HepG2 (cell line): Measurements from ENCODE around the gene PAPSS1. TPM values are rescaled to one million over a fixed set of nuclear protein-coding genes. Genes with fewer than 3 reads are reported as not detected.

Source experiments
- ATAC-seq: fragments of 200-7000 bp; cut with Tn5 transposase; 3 replicates; pipeline ENCODE4 v1.9.1; 2020; ENCODE audit warnings: mild to moderate bottlenecking, moderate library complexity
- BruUV-seq: library from RNA; stranded (reverse); fragments of 400-500 nt; replicated peaks from 2 replicates; lab custom pipeline; 2021; lab: Mats Ljungman, UMichigan
- CTCF ChIA-PET: fragments of 300-600 bp; formaldehyde crosslinking; extraction: SDS; loops from one replicate; lab custom pipeline; 2021; ENCODE audit warnings: low total read pairs, inconsistent platforms, low intra/inter-chr PET ratio; lab: Yijun Ruan, JAX
- POLR2A ChIA-PET: fragments of 350-600 bp; sonication (Branson Sonifier 250); formaldehyde crosslinking; loops from one replicate; lab custom pipeline; 2020; ENCODE audit warnings: antibody characterized with exemption, inconsistent platforms; lab: Yijun Ruan, JAX
- DNase-seq: peaks from one replicate; pipeline ENCODE4 v3.0.0-alpha.2; 2015; ENCODE audit warnings: low spot score
- FAIRE-seq: peaks from 3 replicates; lab custom pipeline; 2011; peaks lifted over from hg19 to GRCh38; lab: Jason Lieb, UNC
- H2AFZ ChIP-seq: one replicate; pipeline ENCODE4 v1.6.1; 2011; ENCODE audit warnings: low read length, inconsistent platforms
- H3K27ac ChIP-seq: fragments of 300-600 bp; 3 replicates; pipeline ENCODE4 v1.8.0; 2011; ENCODE audit warnings: mixed run types, mild to moderate bottlenecking, mixed read lengths, low read length, inconsistent platforms; ENCODE audit not compliant: insufficient read depth; ENCODE audit errors: extremely low read length
- H3K27me3 ChIP-seq, 2 experiments: fragments of 200-600 bp in 1 of 2; 2 replicates in 1 of 2; 3 replicates in 1 of 2; pipeline versions ENCODE4 v1.6.0 to v1.8.0; 2011; ENCODE audit warnings: low read length in 2 of 2, mild to moderate bottlenecking in 2 of 2, moderate library complexity in 2 of 2, inconsistent platforms in 1 of 2; ENCODE audit not compliant: insufficient read depth in 2 of 2, control insufficient read depth in 1 of 2
- H3K36me3 ChIP-seq, 2 experiments: fragments of 200-600 bp in 1 of 2; replicated peaks in 1 of 2; 2 replicates in 1 of 2; 3 replicates in 1 of 2; pipeline versions ENCODE4 v1.5.1 to v1.8.0; 2011; ENCODE audit warnings: low read length in 2 of 2, inconsistent platforms in 1 of 2; ENCODE audit not compliant: insufficient read depth in 2 of 2, control insufficient read depth in 1 of 2
- H3K4me1 ChIP-seq: 2 replicates; pipeline ENCODE4 v1.5.1; 2012; ENCODE audit warnings: low read length, inconsistent platforms; ENCODE audit not compliant: insufficient read depth
- H3K4me2 ChIP-seq: 2 replicates; pipeline ENCODE4 v1.6.0; 2011; ENCODE audit warnings: low read depth, low read length, inconsistent platforms
- H3K4me3 ChIP-seq, 3 experiments: fragments of 200-600 bp in 1 of 3; sonication (generic), shearing (Covaris generic) in 1 of 3; replicated peaks in 1 of 3; 2 replicates each; pipeline ENCODE4 v1.5.1; 2011 to 2016; ENCODE audit warnings: low read length in 3 of 3, inconsistent platforms in 2 of 3, low read depth in 2 of 3, mild to moderate bottlenecking in 2 of 3, control low read depth in 1 of 3, mixed read lengths in 1 of 3; ENCODE audit not compliant: insufficient read depth in 1 of 3
- H3K79me2 ChIP-seq: one replicate; pipeline ENCODE4 v1.6.1; 2011; ENCODE audit warnings: low read length, inconsistent platforms; ENCODE audit not compliant: insufficient read depth
- H3K9ac ChIP-seq: 2 replicates; pipeline ENCODE4 v1.6.0; 2011; ENCODE audit warnings: mild to moderate bottlenecking, low read depth, low read length, inconsistent platforms; ENCODE audit not compliant: insufficient read depth
- H3K9me3 ChIP-seq: 2 replicates; pipeline ENCODE4 v1.5.1; 2012; ENCODE audit warnings: mild to moderate bottlenecking, low read length
- H4K20me1 ChIP-seq: 2 replicates; pipeline ENCODE4 v1.6.0; 2011; ENCODE audit warnings: inconsistent platforms, mild to moderate bottlenecking, low read length, moderate library complexity; ENCODE audit not compliant: insufficient read depth
- FOXC1 ChIP-seq: sonication (generic); formaldehyde crosslinking; IDR thresholded peaks from 2 replicates; pipeline ENCODE4 v1.8.0; 2022; ENCODE audit warnings: mild to moderate bottlenecking, missing genetic modification reagents, borderline replicate concordance
- HDAC6 ChIP-seq: fragments of 200-600 bp; sonication (generic); IDR thresholded peaks from 2 replicates; pipeline ENCODE4 v1.7.0; 2017; ENCODE audit warnings: mild to moderate bottlenecking, antibody characterized with exemption, low read length, low read depth
- IRF2 ChIP-seq: IDR thresholded peaks from 2 replicates; pipeline ENCODE4 v1.6.1; 2018; ENCODE audit warnings: missing genetic modification reagents, missing compliant biosample characterization
- JUND ChIP-seq: sonication (generic); formaldehyde crosslinking; IDR thresholded peaks from 2 replicates; pipeline ENCODE4 v1.8.0; 2022; ENCODE audit warnings: mild to moderate bottlenecking, missing genetic modification reagents
- POLR2AphosphoS5 ChIP-seq: IDR thresholded peaks from 2 replicates; pipeline ENCODE4 v1.6.1; 2012; ENCODE audit warnings: low read depth, low read length
- RFX3 ChIP-seq: IDR thresholded peaks from 2 replicates; pipeline ENCODE4 v1.6.1; 2016; ENCODE audit warnings: missing biosample characterization, missing genetic modification reagents
- SKI ChIP-seq: fragments of 450-650 bp; IDR thresholded peaks from one replicate; pipeline ENCODE4 v1.6.1; 2018; ENCODE audit warnings: mild to moderate bottlenecking; ENCODE audit not compliant: partially characterized antibody
- STAG1 ChIP-seq: sonication (generic); formaldehyde crosslinking; IDR thresholded peaks from 2 replicates; pipeline ENCODE4 v1.4.0; 2020; ENCODE audit warnings: missing genetic modification reagents
- ZFP82 ChIP-seq: sonication (generic); formaldehyde crosslinking; IDR thresholded peaks from 2 replicates; pipeline ENCODE4 v1.5.1; 2020; ENCODE audit warnings: mild to moderate bottlenecking, missing genetic modification reagents, borderline replicate concordance
- ZNF414 ChIP-seq: sonication (generic); formaldehyde crosslinking; IDR thresholded peaks from 2 replicates; pipeline ENCODE4 v1.5.0; 2020; ENCODE audit warnings: missing genetic modification reagents
- WGBS: methylation state at CpG from one replicate; pipeline ENCODE4 v1.1.6; 2017; ENCODE audit warnings: low lambda C conversion rate; 5-methylcytosine and 5-hydroxymethylcytosine counted together
- in situ Hi-C: cut with HindIII; loops from 2 replicates; pipeline ENCODE4 v1.10.0; 2017; ENCODE audit warnings: low pct_unique_long_range_greater_than_20kb; ENCODE audit not compliant: extremely low pct_ligation_motif_present
- intact Hi-C: fragments of 100-400 bp; cut with micrococcal nuclease; formaldehyde crosslinking; loops from one replicate; pipeline ENCODE4 v1.10.0; 2022; ENCODE audit not compliant: unreplicated experiment
- polyA plus RNA-seq, 8 experiments: library from polyadenylated mRNA; depleted of rRNA in 3 of 8; stranded (reverse) in 7 of 8; unstranded in 1 of 8; fragments of >200 nt; fragmentation: Illumina TruSeq in 4 of 8; extraction: Trizol in 4 of 8; gene quantifications; 2 replicates each; pipeline versions ENCODE4 v1.2.1 to v1.2.3, GENCODE V29; 2011 to 2016; ENCODE audit warnings: low read depth in 4 of 8, missing spikeins in 1 of 8, mixed read lengths in 1 of 8; ENCODE audit not compliant: insufficient read depth in 1 of 8
- total RNA-seq, 5 experiments: library from RNA; depleted of rRNA; stranded (reverse); fragments of >200 nt; fragmentation: Illumina TruSeq; extraction: Trizol; gene quantifications; 2 replicates each; pipeline ENCODE4 v1.2.3, GENCODE V29; 2016; ENCODE audit warnings: low read depth in 1 of 5
- TF ChIP-seq, protein P1 (sequence below): sonication (generic); formaldehyde crosslinking; IDR thresholded peaks from 2 replicates; pipeline ENCODE4 v1.5.0; 2020; ENCODE audit warnings: mild to moderate bottlenecking, missing genetic modification reagents, moderate library complexity
- TF ChIP-seq, protein P2 (sequence below): sonication (generic); formaldehyde crosslinking; IDR thresholded peaks from 2 replicates; pipeline ENCODE4 v1.5.0; 2020; ENCODE audit warnings: mild to moderate bottlenecking, missing genetic modification reagents, borderline replicate concordance

The PAPSS1 gene
- total and polyA plus RNA-seq, 2 of the 13 experiments (the other 11 are each of a cell fraction or from before 2014, with no cell fraction given) = 105 to 126 TPM

- in situ Hi-C loops (no loop called here), intact Hi-C loops (loop anchor here (1.0 to 5.0 kb wide), 2 partner anchors 71 to 87 kb away; no protein-coding TSS in a partner anchor)
- Histone ChIP-seq H3K79me2 (no peaks in the 10 kb centered on the region), H3K4me3 (no peak overlapping the region), H3K4me1 (no peaks in the 10 kb centered on the region), H3K27me3 (no peaks in the 10 kb centered on the region), H3K36me3 (peaks cover 1 to 12% of the 10 kb centered on the region in 2 experiments; a peak in 3 of 5 replicates), H4K20me1 (no peaks in the 10 kb centered on the region), H3K9me3 (no peaks in the 10 kb centered on the region), H3K9ac (no peak overlapping the region), H2AFZ (no peak overlapping the region), H3K4me2 (no peak overlapping the region), H3K27ac (no peak overlapping the region)
- TF ChIP-seq POLR2AphosphoS5 (no peak), FOXC1 (CRISPR knock-in tag) (no peak), STAG1 (CRISPR knock-in tag) (peak; percentile 64; the same call in 1 of the 2 replicates)
- TF ChIP-seq, protein P1, sequence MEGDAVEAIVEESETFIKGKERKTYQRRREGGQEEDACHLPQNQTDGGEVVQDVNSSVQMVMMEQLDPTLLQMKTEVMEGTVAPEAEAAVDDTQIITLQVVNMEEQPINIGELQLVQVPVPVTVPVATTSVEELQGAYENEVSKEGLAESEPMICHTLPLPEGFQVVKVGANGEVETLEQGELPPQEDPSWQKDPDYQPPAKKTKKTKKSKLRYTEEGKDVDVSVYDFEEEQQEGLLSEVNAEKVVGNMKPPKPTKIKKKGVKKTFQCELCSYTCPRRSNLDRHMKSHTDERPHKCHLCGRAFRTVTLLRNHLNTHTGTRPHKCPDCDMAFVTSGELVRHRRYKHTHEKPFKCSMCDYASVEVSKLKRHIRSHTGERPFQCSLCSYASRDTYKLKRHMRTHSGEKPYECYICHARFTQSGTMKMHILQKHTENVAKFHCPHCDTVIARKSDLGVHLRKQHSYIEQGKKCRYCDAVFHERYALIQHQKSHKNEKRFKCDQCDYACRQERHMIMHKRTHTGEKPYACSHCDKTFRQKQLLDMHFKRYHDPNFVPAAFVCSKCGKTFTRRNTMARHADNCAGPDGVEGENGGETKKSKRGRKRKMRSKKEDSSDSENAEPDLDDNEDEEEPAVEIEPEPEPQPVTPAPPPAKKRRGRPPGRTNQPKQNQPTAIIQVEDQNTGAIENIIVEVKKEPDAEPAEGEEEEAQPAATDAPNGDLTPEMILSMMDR (CRISPR knock-in tag) = peak; percentile 46
- 46% methylated on average over 1 of the region's 1 CpG for WGBS
- ATAC-seq (no peak), DNase-seq (peak; percentile 10), FAIRE-seq (no peak)
- BruUV-seq = no TSS peak
- CTCF ChIA-PET = interaction anchor here (1.2 kb wide), 1 partner anchor 87 kb away, joined by 5 read pairs; no protein-coding TSS in a partner anchor
- POLR2A ChIA-PET = no interaction called here
These were observed 53.9 kb downstream of the PAPSS1 start for GRCh38 chr4:107666134-107666533.

- H3K79me2 ChIP-seq = no peaks in the 10 kb centered on the region
- no peak overlapping the region for H2AFZ ChIP-seq
- ATAC-seq = no peak
- no peak for DNase-seq
- no peaks in the 10 kb centered on the region for H3K27me3 ChIP-seq
- no peaks in the 10 kb centered on the region for H3K9me3 ChIP-seq
- H3K4me1 ChIP-seq = no peaks in the 10 kb centered on the region
- H3K9ac ChIP-seq = no peak overlapping the region
- FAIRE-seq = no peak
- in situ Hi-C loops = no loop called here
- no peak overlapping the region for H3K4me2 ChIP-seq
- H3K4me3 ChIP-seq = no peak overlapping the region
- POLR2A ChIA-PET = no interaction called here
- BruUV-seq = no TSS peak
- H3K27ac ChIP-seq = no peak overlapping the region
- 96% methylated on average over 1 of the region's 1 CpG for WGBS
- peaks cover 1 to 9% of the 10 kb centered on the region in 2 experiments; a peak in 3 of 5 replicates for H3K36me3 ChIP-seq
- no peaks in the 10 kb centered on the region for H4K20me1 ChIP-seq
- intact Hi-C loops = loop anchor here (5.0 kb wide), 1 partner anchor 72 kb away; no protein-coding TSS in a partner anchor
- CTCF ChIA-PET = no interaction called here
- TF ChIP-seq ZNF414 (CRISPR knock-in tag) (no peak), SKI (no peak), JUND (no peak), ZFP82 (no peak), HDAC6 (no peak), IRF2 (CRISPR knock-in tag) (no peak), RFX3 (CRISPR knock-in tag) (no peak)
- TF ChIP-seq, protein P2, sequence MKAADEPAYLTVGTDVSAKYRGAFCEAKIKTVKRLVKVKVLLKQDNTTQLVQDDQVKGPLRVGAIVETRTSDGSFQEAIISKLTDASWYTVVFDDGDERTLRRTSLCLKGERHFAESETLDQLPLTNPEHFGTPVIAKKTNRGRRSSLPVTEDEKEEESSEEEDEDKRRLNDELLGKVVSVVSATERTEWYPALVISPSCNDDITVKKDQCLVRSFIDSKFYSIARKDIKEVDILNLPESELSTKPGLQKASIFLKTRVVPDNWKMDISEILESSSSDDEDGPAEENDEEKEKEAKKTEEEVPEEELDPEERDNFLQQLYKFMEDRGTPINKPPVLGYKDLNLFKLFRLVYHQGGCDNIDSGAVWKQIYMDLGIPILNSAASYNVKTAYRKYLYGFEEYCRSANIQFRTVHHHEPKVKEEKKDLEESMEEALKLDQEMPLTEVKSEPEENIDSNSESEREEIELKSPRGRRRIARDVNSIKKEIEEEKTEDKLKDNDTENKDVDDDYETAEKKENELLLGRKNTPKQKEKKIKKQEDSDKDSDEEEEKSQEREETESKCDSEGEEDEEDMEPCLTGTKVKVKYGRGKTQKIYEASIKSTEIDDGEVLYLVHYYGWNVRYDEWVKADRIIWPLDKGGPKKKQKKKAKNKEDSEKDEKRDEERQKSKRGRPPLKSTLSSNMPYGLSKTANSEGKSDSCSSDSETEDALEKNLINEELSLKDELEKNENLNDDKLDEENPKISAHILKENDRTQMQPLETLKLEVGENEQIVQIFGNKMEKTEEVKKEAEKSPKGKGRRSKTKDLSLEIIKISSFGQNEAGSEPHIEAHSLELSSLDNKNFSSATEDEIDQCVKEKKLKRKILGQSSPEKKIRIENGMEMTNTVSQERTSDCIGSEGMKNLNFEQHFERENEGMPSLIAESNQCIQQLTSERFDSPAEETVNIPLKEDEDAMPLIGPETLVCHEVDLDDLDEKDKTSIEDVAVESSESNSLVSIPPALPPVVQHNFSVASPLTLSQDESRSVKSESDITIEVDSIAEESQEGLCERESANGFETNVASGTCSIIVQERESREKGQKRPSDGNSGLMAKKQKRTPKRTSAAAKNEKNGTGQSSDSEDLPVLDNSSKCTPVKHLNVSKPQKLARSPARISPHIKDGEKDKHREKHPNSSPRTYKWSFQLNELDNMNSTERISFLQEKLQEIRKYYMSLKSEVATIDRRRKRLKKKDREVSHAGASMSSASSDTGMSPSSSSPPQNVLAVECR (CRISPR knock-in tag) = no peak
These were observed 55.0 kb downstream of the PAPSS1 start for GRCh38 chr4:107665001-107665400.
